Measurements from ENCODE around the gene STPG4.

The STPG4 gene

GRCh38 chr2:47069628-47070154 lies 85.4 kb downstream of the STPG4 start:
- ATAC-seq: peak; percentile 15
- TF ChIP-seq ZFP3 (CRISPR knock-in tag; IDR thresholded peaks at IDR 0.05): no peak; the same call in 1 of the 2 replicates
- no peak for TF ChIP-seq OSR1 (CRISPR knock-in tag; IDR thresholded peaks at IDR 0.05)
- TF ChIP-seq CREB5 (CRISPR knock-in tag; IDR thresholded peaks at IDR 0.05; ENCODE audit: low read depth): peak; percentile 31; the same call in 1 of the 2 replicates
- TF ChIP-seq ZFP30 (CRISPR knock-in tag; IDR thresholded peaks at IDR 0.05): peak; percentile 5; the same call in 1 of the 2 replicates
- TF ChIP-seq PPARA (CRISPR knock-in tag; IDR thresholded peaks at IDR 0.05; ENCODE audit: borderline replicate concordance): no peak
- TF ChIP-seq POU6F1 (CRISPR knock-in tag; IDR thresholded peaks at IDR 0.05; ENCODE audit: borderline replicate concordance, low read depth): no peak
- no peak for TF ChIP-seq ZNF565 (CRISPR knock-in tag; conservative IDR thresholded peaks at IDR 0.05; ENCODE audit: low read depth)
- no peak for TF ChIP-seq TOX (CRISPR knock-in tag; IDR thresholded peaks at IDR 0.05; ENCODE audit: borderline replicate concordance)
- TF ChIP-seq ZC3H10 (CRISPR knock-in tag; IDR thresholded peaks at IDR 0.05): no peak
- no peak for TF ChIP-seq ZNF70 (CRISPR knock-in tag; IDR thresholded peaks at IDR 0.05)
- no peak for TF ChIP-seq RARB (CRISPR knock-in tag; IDR thresholded peaks at IDR 0.05)
- TF ChIP-seq ARNTL (CRISPR knock-in tag; IDR thresholded peaks at IDR 0.05; ENCODE audit: borderline replicate concordance, low read depth): no peak
- TF ChIP-seq BACH2 (CRISPR knock-in tag; IDR thresholded peaks at IDR 0.05; ENCODE audit: borderline replicate concordance): no peak
- TF ChIP-seq GLIS3 (CRISPR knock-in tag; IDR thresholded peaks at IDR 0.05): peak; percentile 71; the same call in 1 of the 2 replicates
- no peak for TF ChIP-seq ZNF8 (CRISPR knock-in tag; IDR thresholded peaks at IDR 0.05)
- no peak for TF ChIP-seq ESRRG (CRISPR knock-in tag; IDR thresholded peaks at IDR 0.05)
- TF ChIP-seq ISL1 (CRISPR knock-in tag; IDR thresholded peaks at IDR 0.05): peak; percentile 53; the same call in 1 of the 2 replicates
- no peak for TF ChIP-seq TSHZ2 (CRISPR knock-in tag; IDR thresholded peaks at IDR 0.05)
- TF ChIP-seq TCF4 (CRISPR knock-in tag; IDR thresholded peaks at IDR 0.05; ENCODE audit: borderline replicate concordance): 0 out of 2 replicates have a peak, but pooled peaks have one; percentile 25
- peak; percentile 94; the same call in 1 of the 2 replicates for TF ChIP-seq CSDC2 (CRISPR knock-in tag; IDR thresholded peaks at IDR 0.05)
- TF ChIP-seq SNAI2 (CRISPR knock-in tag; IDR thresholded peaks at IDR 0.05): peak; percentile 80; the same call in 1 of the 2 replicates
- no peak for TF ChIP-seq CSRNP3 (CRISPR knock-in tag; IDR thresholded peaks at IDR 0.05)
- TF ChIP-seq PATZ1 (CRISPR knock-in tag; IDR thresholded peaks at IDR 0.05; ENCODE audit: borderline replicate concordance): peak; percentile 62; the same call in 1 of the 2 replicates

GRCh38 chr2:47068981-47069627 lies 86.0 kb downstream of the STPG4 start:
- ATAC-seq: no peak
- TF ChIP-seq GLIS3 (CRISPR knock-in tag; IDR thresholded peaks at IDR 0.05) (no peak), PATZ1 (CRISPR knock-in tag; IDR thresholded peaks at IDR 0.05; ENCODE audit: borderline replicate concordance) (no peak), ESRRG (CRISPR knock-in tag; IDR thresholded peaks at IDR 0.05) (no peak), CSDC2 (CRISPR knock-in tag; IDR thresholded peaks at IDR 0.05) (no peak), ISL1 (CRISPR knock-in tag; IDR thresholded peaks at IDR 0.05) (no peak), ZC3H10 (CRISPR knock-in tag; IDR thresholded peaks at IDR 0.05) (no peak), ARNTL (CRISPR knock-in tag; IDR thresholded peaks at IDR 0.05; ENCODE audit: borderline replicate concordance, low read depth) (no peak), CREB5 (CRISPR knock-in tag; IDR thresholded peaks at IDR 0.05; ENCODE audit: low read depth) (no peak), ZNF70 (CRISPR knock-in tag; IDR thresholded peaks at IDR 0.05) (no peak), ZFP30 (CRISPR knock-in tag; IDR thresholded peaks at IDR 0.05) (no peak), POU6F1 (CRISPR knock-in tag; IDR thresholded peaks at IDR 0.05; ENCODE audit: borderline replicate concordance, low read depth) (no peak), RARB (CRISPR knock-in tag; IDR thresholded peaks at IDR 0.05) (no peak), ZFP3 (CRISPR knock-in tag; IDR thresholded peaks at IDR 0.05) (no peak), TOX (CRISPR knock-in tag; IDR thresholded peaks at IDR 0.05; ENCODE audit: borderline replicate concordance) (no peak), ZNF565 (CRISPR knock-in tag; conservative IDR thresholded peaks at IDR 0.05; ENCODE audit: low read depth) (no peak)
